Small intestine (tissue), 7 donors: ENCODE results near the gene RBM47. TPM values are rescaled to one million over a fixed set of nuclear protein-coding genes. Genes with fewer than 3 reads are reported as not detected.
"Not testable (repeated sequence)": the region's sequence is repeated elsewhere in the genome, so short reads cannot be mapped to it uniquely, and the experiment has no call there.

Experiments used
- DNase-seq, 2 donors: peaks; one replicate each; pipeline versions ENCODE4 v3.0.0 to v3.0.0-alpha.2; 2013
- FAIRE-seq: peaks from 2 replicates; lab custom pipeline; 2012; peaks lifted over from hg19 to GRCh38; lab: Jason Lieb, UNC
- H3K27ac ChIP-seq, 3 donors: one replicate each; pipeline ENCODE4 v1.5.1; 2013; ENCODE audit warnings: low read length in 2 of 3, mild to moderate bottlenecking in 2 of 3, control low read depth in 1 of 3, inconsistent platforms in 1 of 3, low read depth in 1 of 3, moderate library complexity in 1 of 3
- H3K27me3 ChIP-seq, 3 donors: one replicate each; pipeline ENCODE4 v1.6.1; 2013; ENCODE audit warnings: low read length in 3 of 3, inconsistent platforms in 1 of 3; ENCODE audit not compliant: control insufficient read depth in 3 of 3, insufficient read depth in 3 of 3
- H3K36me3 ChIP-seq, 3 donors: one replicate each; pipeline ENCODE4 v1.6.1; 2013; ENCODE audit warnings: low read length in 3 of 3, inconsistent platforms in 1 of 3, low read depth in 1 of 3, mild to moderate bottlenecking in 1 of 3, moderate library complexity in 1 of 3; ENCODE audit not compliant: control insufficient read depth in 3 of 3, insufficient read depth in 2 of 3
- H3K4me1 ChIP-seq, 3 donors: one replicate each; pipeline ENCODE4 v1.6.1; 2013; ENCODE audit warnings: low read length in 2 of 3, inconsistent platforms in 1 of 3, low read depth in 1 of 3, mild to moderate bottlenecking in 1 of 3, moderate library complexity in 1 of 3; ENCODE audit not compliant: control insufficient read depth in 3 of 3, insufficient read depth in 2 of 3
- H3K4me3 ChIP-seq, 3 donors: one replicate each; pipeline ENCODE4 v1.5.1; 2013; ENCODE audit warnings: low read length in 3 of 3, control low read depth in 1 of 3, inconsistent platforms in 1 of 3, low read depth in 1 of 3, mild to moderate bottlenecking in 1 of 3, moderate library complexity in 1 of 3
- H3K9me3 ChIP-seq, 2 donors: one replicate each; pipeline ENCODE4 v1.6.1; 2013; ENCODE audit warnings: low read depth in 1 of 2, low read length in 1 of 2; ENCODE audit not compliant: control insufficient read depth in 2 of 2, insufficient read depth in 1 of 2
- WGBS, 3 donors: extraction: QIAGEN DNeasy Blood & Tissue Kit; methylation state at CpG; one replicate each; pipeline ENCODE4 v1.1.7; 2013; 5-methylcytosine and 5-hydroxymethylcytosine counted together
- polyA plus RNA-seq, 4 donors: library from polyadenylated mRNA; stranded (reverse) in 3 of 4; unstranded in 1 of 4; fragments of 200-250 nt in 3 of 4; fragments of 120-200 nt in 1 of 4; gene quantifications; one replicate each; pipeline versions ENCODE4 v1.2.1 to v1.2.3, GENCODE V29; 2013
- donor health status: healthy with polysubstance abuse.
- donor health status: control.
- donor health status: control.
- donor health status: Bipolar disorder and iron deficiency.
- donor health status: healthy.

Gene RBM47
- polyA plus RNA-seq, 4 donors, result 49.5 to 127 (median 106) TPM

DNA sequence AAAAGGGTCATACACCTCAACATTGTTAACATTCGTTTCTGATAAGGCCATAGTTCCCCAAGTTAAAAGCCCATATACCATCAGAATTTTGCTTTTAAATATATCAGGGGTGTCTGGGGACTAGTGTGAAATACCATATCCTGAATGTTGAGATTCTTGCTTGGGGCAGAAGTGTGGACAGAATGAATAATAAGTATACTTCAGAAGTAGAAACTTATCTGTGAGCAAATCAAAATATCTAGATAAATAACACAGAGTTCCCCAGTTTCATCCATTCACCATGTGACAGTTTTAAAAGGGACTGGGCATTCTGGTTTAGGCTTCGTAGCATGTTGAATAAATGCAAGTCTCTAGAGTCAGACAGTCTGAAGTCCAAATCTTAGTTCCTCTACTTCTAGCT, 184.0 kb downstream of the RBM47 start:
- Histone ChIP-seq H3K27me3 (no peaks in the 10 kb centered on the region), H3K4me1 (peaks cover 0 to 33% (median 5%) of the 10 kb centered on the region in 3 donors), H3K4me3 (no peak overlapping the region), H3K36me3 (peaks cover 0 to 35% (median 6%) of the 10 kb centered on the region in 3 donors), H3K27ac (no peak overlapping the region), H3K9me3 (no peaks in the 10 kb centered on the region)
- FAIRE-seq (no peak), DNase-seq (no peak)
- 41 to 66% (median 50%) methylated on average over 2 of the region's 2 CpGs for WGBS, 3 donors

DNA sequence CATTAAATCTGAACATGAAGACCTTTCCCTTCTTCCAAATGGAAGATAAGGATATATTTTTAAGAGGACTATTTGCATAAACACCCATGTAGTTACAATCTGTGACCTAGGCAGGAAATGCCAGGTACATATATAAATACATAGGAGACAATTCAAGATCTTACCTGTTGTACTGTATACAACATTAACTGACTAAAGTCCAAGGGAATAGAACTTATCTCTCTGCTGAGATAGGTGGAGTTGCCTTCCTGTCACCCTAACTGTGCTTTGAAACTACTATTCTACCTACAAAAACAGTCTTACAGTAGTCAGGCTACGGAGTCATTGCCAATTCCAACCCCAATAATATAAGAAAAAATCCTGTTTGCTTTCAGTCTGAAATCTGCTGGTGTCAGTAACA, 188.2 kb downstream of the RBM47 start:
- H3K27ac ChIP-seq, result peak overlapping the region in 1 of 3 donors; percentile 75
- peak; percentile 41 for FAIRE-seq

DNA sequence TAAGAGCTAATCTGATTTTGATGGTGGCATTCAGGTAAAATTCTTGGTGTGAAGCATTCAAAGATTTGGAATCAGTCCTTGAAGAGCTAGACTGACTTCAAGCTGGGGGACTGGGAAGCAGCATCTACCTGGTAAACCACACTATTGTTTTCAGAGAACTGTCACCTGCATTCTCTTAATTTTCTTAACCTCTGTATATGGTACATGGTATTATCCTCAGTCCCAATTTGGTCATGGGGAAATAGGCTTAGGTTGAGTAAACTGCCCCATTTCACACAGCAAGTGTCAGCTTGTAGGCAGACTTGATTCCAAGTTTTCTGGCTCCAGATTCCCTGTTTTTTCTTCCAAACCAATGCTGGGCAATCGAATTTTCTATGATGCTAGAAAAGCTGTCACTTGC, 190.1 kb downstream of the RBM47 start:
- Histone ChIP-seq H3K4me3 (no peak overlapping the region), H3K36me3 (peaks cover 0 to 56% (median 12%) of the 10 kb centered on the region in 3 donors), H3K9me3 (peaks cover 0 to 11% of the 10 kb centered on the region in 2 donors), H3K27me3 (no peaks in the 10 kb centered on the region), H3K27ac (no peak overlapping the region), H3K4me1 (peaks cover 0 to 12% (median 2%) of the 10 kb centered on the region in 3 donors)
- no peak for DNase-seq
- WGBS, 3 donors, result 42 to 60% (median 44%) methylated on average over 1 of the region's 1 CpG
- no peak for FAIRE-seq

More for the DNA sequence above, 188.2 kb downstream of the RBM47 start:
- peak; percentile 61 to 80 for DNase-seq
- 16 to 63% (median 22%) methylated on average over 1 of the region's 1 CpG for WGBS, 3 donors
- H3K4me1 ChIP-seq, result peaks cover 0 to 18% (median 2%) of the 10 kb centered on the region in 3 donors
- H3K27me3 ChIP-seq, result no peaks in the 10 kb centered on the region
- H3K4me3 ChIP-seq, result no peak overlapping the region
- peaks cover 0 to 11% of the 10 kb centered on the region in 2 donors for H3K9me3 ChIP-seq
- H3K36me3 ChIP-seq, result peaks cover 0 to 41% (median 8%) of the 10 kb centered on the region in 3 donors

DNA sequence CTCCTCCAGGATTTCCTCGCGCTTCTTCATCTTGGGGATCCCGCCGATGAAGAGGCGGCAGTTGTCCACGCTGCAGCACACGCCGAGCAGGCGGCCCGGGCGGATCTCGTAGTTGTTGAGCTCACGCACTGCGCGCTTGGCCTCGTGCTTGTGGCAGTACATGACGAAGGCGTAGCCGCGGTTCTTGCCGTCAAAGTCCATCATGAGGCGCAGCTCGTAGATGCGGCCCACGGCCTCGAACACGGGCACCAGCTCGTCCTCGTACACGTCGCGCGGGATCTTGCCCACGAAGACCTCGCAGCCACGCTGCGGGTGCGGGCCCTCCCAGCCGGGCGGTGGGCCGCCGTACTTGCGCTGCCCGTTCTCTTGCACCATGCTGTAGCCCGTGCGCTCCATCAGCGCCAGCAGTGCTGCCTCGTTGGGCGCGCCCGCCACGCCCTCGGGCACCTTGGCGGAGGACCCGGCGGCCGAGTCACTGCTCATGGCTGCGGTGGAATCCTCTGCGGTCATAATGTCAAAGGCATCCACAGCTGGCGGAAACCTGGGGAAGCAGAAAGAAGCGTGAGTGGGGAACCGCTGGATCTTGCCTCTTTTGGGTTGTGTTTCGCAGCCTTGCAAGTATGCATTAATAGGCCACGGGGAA, 191.2 kb downstream of the RBM47 start:
- peaks cover 0 to 12% (median 0%) of the 10 kb centered on the region in 3 donors for H3K4me1 ChIP-seq
- H3K9me3 ChIP-seq, result peaks cover 0 to 11% of the 10 kb centered on the region in 2 donors
- no peak overlapping the region for H3K27ac ChIP-seq
- 96% methylated on average over 64 of the region's 64 CpGs for WGBS, 3 donors
- no peak for FAIRE-seq
- H3K4me3 ChIP-seq, result no peak overlapping the region
- peaks cover 0 to 54% (median 18%) of the 10 kb centered on the region in 3 donors for H3K36me3 ChIP-seq
- no peak for DNase-seq
- no peaks in the 10 kb centered on the region for H3K27me3 ChIP-seq

DNA sequence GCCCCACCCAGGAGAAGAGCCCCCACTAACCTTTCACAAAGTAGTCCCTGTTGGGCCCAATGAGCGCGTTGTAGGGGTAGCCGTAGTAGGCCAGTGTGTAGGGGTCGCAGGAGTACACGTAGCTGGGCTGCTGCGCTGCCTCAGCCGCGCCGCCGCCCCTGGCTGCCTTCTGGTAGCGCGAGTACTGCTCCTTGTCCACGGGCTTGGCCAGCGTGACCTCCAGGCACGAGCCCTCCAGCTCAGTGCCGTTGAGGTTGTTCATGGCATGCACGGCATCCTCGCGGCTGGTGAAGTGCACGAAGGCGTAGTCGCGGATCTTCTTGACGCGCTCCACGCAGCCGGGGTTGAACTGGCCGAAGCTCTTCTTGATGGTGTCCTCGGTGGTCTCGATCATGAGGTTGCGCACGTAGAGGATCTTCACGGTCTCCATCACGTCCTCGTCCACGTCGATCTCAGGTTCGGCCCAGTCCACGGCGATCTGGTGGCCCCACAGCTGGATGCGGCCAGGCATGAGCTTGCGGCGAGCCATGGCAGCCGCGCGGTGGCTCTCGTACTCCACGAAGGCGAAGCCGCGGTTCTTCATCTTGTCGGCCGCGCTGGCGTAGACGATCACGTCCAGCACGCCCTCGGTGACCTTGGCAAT, 191.8 kb downstream of the RBM47 start:
- WGBS, 3 donors, result 97 to 98% (median 97%) methylated on average over 59 of the region's 59 CpGs
- Histone ChIP-seq H3K9me3 (peaks cover 0 to 11% of the 10 kb centered on the region in 2 donors), H3K36me3 (peaks cover 0 to 56% (median 19%) of the 10 kb centered on the region in 3 donors), H3K4me1 (peaks cover 0 to 12% (median 0%) of the 10 kb centered on the region in 3 donors), H3K27ac (no peak overlapping the region), H3K27me3 (no peaks in the 10 kb centered on the region), H3K4me3 (no peak overlapping the region)
- DNase-seq, result no peak
- no peak for FAIRE-seq

DNA sequence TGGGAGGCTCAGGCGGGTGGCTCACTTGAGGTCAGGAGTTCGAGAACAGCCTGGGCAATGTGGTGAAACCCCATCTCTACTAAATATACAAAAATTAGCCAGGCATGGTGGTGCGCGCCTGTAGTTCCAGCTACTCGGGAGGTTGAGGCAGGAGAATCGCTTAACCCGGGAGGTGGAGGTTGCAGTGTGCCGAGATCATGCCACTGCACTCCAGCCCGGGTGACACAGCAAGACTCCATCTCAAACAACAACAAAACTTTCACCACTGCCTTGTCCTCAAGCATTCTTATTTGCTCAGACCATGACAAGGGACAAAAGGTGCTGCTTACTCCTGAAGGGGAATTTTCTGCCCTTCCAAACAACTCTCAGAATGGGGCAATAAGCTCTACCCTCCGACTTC, 194.4 kb downstream of the RBM47 start:
- not testable (repeated sequence) for FAIRE-seq, H3K27ac ChIP-seq

DNA sequence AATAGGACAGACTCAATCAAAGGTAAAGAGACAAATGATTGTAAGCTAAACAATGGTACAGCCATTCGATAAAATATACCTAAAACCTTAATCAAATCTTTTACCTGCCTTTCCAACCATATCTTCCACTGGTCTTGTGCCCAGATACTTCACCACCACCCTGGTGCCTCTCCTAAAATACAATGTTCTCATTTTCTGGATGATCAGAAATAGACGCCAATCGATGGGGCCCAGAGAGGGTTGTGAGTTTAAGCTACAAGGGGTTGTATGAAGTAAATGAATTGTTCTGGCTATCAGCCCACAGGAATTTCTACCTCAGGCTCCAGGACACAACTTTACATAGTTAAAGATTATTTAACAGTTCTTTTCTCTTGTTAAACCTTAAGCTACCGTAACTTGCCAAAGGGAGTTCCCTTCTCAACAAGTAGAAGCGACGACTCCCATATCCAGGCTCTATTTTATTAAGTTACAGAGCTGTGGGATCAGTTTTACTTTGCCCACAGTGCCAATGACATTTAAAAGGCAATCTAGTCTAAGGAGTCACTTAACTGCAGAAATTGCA, 195.5 kb downstream of the RBM47 start:
- no peak overlapping the region for H3K4me3 ChIP-seq
- H3K9me3 ChIP-seq, result peaks cover 0 to 11% of the 10 kb centered on the region in 2 donors
- WGBS, 3 donors, result 86 to 94% (median 92%) methylated on average over 6 of the region's 6 CpGs
- no peaks in the 10 kb centered on the region for H3K4me1 ChIP-seq
- FAIRE-seq (no peak), DNase-seq (no peak)
- H3K27me3 ChIP-seq, result no peaks in the 10 kb centered on the region
- H3K27ac ChIP-seq, result no peak overlapping the region
- peaks cover 0 to 77% (median 29%) of the 10 kb centered on the region in 3 donors for H3K36me3 ChIP-seq

More for the DNA sequence above, 194.4 kb downstream of the RBM47 start:
- Histone ChIP-seq H3K9me3 (peaks cover 0 to 11% of the 10 kb centered on the region in 2 donors), H3K36me3 (peaks cover 0 to 72% (median 27%) of the 10 kb centered on the region in 3 donors)
- not testable (repeated sequence) for H3K4me3 ChIP-seq, H3K27me3 ChIP-seq, DNase-seq, H3K4me1 ChIP-seq
- 90 to 96% (median 92%) methylated on average over 10 of the region's 10 CpGs for WGBS, 3 donors

DNA sequence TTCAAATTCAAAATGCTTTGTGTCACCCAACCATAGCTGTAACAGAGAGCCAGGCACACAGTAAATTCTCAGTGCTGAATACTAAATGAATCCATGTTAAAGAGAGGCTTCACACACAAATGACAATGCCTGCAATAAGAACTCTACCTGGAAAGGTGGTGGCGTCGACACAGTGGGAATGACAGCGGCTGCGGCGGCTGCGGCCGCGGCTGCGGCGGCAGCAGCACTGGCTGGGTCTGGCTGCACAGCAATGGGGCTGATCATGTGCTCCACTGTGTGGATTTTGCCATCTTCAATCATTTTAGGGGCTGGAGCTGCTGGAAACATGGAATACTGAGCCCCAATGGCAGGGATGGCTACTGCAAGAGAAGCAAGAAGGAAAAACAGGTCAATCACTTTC, 197.2 kb downstream of the RBM47 start:
- no peak for FAIRE-seq
- Histone ChIP-seq H3K36me3 (peaks cover 0 to 75% (median 24%) of the 10 kb centered on the region in 3 donors), H3K4me3 (no peak overlapping the region), H3K27ac (no peak overlapping the region), H3K27me3 (no peaks in the 10 kb centered on the region), H3K4me1 (no peaks in the 10 kb centered on the region), H3K9me3 (peaks cover 0 to 2% of the 10 kb centered on the region in 2 donors)
- DNase-seq, result no peak
- WGBS, 3 donors, result 97 to 100% (median 100%) methylated on average over 10 of the region's 10 CpGs
